ENCODE results near the gene BCAN.

BCAN gene

GRCh38 chr1:156697481-156697880 is 55.6 kb downstream of the BCAN start:
- no peak for DNase-seq (ENCODE audit: low read depth in 1 of 2, low spot score in 1 of 2)

GRCh38 chr1:156698995-156699394 is 57.1 kb downstream of the BCAN start:
- no peak for DNase-seq (ENCODE audit: low read depth in 1 of 2, low spot score in 1 of 2)

- no peak for DNase-seq (ENCODE audit: low read depth in 1 of 2, low spot score in 1 of 2)
These were observed 59.0 kb downstream of the BCAN start for GRCh38 chr1:156700736-156701531.

GRCh38 chr1:156703336-156703735 is 61.4 kb downstream of the BCAN start:
- DNase-seq (ENCODE audit: low read depth in 1 of 2, low spot score in 1 of 2) = no peak

- no peak for DNase-seq (ENCODE audit: low read depth in 1 of 2, low spot score in 1 of 2)
These were observed 61.8 kb downstream of the BCAN start for GRCh38 chr1:156703741-156704140.

GRCh38 chr1:156704166-156704711 is 62.3 kb downstream of the BCAN start:
- DNase-seq (ENCODE audit: low read depth in 1 of 2, low spot score in 1 of 2) = no peak

GRCh38 chr1:156704930-156705320 is 63.0 kb downstream of the BCAN start:
- no peak for DNase-seq (ENCODE audit: low read depth in 1 of 2, low spot score in 1 of 2)

- DNase-seq (ENCODE audit: low read depth in 1 of 2, low spot score in 1 of 2) = no peak
These were observed 63.5 kb downstream of the BCAN start, which contains the start of gene CRABP2 for GRCh38 chr1:156705321-156705917. Gene CRABP2, minus strand, starts transcription at chr1:156705583. Its CDS starts 137 bp downstream, at chr1:156705446.

GRCh38 chr1:156705918-156706656 is 64.2 kb downstream of the BCAN start:
- peak in 1 of 2 donors; percentile 63 for DNase-seq (ENCODE audit: low read depth in 1 of 2, low spot score in 1 of 2)

GRCh38 chr1:156706657-156707416 is 64.9 kb downstream of the BCAN start:
- DNase-seq (ENCODE audit: low read depth in 1 of 2, low spot score in 1 of 2) = no peak

GRCh38 chr1:156707417-156708217 is 65.7 kb downstream of the BCAN start:
- no peak for DNase-seq (ENCODE audit: low read depth in 1 of 2, low spot score in 1 of 2)

- DNase-seq (ENCODE audit: low read depth in 1 of 2, low spot score in 1 of 2) = no peak
These were observed 66.3 kb downstream of the BCAN start for GRCh38 chr1:156708218-156708661.

GRCh38 chr1:156709031-156709430 is 67.1 kb downstream of the BCAN start:
- DNase-seq (ENCODE audit: low read depth in 1 of 2, low spot score in 1 of 2) = no peak
